ENCODE results near the gene ST6GALNAC2.

DNA sequence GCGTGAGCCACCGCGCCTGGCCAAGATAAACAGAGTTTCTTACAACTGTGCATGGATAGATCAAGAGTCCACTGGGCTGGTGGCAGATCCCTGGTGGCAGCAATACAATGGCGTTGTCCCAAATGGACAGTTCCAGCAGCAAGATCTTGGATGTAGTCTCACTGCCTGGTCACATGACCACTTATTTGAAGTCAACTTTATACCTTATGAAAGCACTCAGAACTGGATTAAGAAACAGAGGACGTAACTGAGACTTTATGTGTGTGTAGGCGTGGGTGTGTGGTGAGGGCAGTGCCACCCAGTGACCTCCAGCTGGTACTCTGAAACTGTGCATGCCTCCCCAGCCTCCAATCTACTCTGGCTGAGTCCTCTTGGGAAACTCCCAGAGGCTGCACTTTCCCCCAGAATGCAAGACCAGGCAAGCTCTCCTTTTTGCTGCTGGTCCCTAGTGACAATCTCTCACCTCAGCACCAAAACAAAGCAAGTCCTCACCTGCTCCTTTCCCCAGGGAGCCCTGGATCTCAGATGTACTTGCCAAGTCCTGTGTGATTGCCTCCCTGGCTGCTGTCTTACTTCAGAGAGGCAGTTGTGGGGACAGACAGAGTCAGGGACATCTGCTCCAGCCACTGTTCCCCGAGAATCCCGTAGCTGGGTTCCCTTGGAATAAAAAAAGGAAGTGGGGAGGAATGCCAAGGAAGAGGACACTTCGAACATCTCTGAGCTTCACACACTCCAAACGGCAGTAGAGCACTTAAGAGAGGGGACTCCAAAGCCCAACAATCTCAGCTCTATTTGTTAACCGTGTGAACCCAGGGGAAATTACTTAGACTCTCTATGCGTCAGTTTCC lies 11.7 kb upstream of the ST6GALNAC2 start:
- TF ChIP-seq JUND (IDR thresholded peaks at IDR 0.05; ENCODE audit: low read depth, low read length) (no peak), EP300 (IDR thresholded peaks at IDR 0.05; ENCODE audit: borderline replicate concordance in 1 of 2, control insufficient read depth in 1 of 2, low read depth in 2 of 2, low read length in 2 of 2) (peak; percentile 16 to 50; a peak in 1 of 4 replicates), TCF12 (IDR thresholded peaks at IDR 0.05; ENCODE audit: low read depth, low read length) (0 out of 2 replicates have a peak, but pooled peaks have one; percentile 6), SUZ12 (IDR thresholded peaks at IDR 0.05; ENCODE audit: unreplicated experiment) (no peak), SMC3 (IDR thresholded peaks at IDR 0.05; ENCODE audit: borderline replicate concordance, low read length) (no peak), YY1 (IDR thresholded peaks at IDR 0.05; ENCODE audit: low read depth, low read length) (no peak), BMI1 (IDR thresholded peaks at IDR 0.05; ENCODE audit: borderline replicate concordance) (no peak)
- TF ChIP-seq, protein P1, sequence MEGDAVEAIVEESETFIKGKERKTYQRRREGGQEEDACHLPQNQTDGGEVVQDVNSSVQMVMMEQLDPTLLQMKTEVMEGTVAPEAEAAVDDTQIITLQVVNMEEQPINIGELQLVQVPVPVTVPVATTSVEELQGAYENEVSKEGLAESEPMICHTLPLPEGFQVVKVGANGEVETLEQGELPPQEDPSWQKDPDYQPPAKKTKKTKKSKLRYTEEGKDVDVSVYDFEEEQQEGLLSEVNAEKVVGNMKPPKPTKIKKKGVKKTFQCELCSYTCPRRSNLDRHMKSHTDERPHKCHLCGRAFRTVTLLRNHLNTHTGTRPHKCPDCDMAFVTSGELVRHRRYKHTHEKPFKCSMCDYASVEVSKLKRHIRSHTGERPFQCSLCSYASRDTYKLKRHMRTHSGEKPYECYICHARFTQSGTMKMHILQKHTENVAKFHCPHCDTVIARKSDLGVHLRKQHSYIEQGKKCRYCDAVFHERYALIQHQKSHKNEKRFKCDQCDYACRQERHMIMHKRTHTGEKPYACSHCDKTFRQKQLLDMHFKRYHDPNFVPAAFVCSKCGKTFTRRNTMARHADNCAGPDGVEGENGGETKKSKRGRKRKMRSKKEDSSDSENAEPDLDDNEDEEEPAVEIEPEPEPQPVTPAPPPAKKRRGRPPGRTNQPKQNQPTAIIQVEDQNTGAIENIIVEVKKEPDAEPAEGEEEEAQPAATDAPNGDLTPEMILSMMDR (IDR thresholded peaks at IDR 0.05 in 2 of 3, conservative IDR thresholded peaks at IDR 0.05 in 1 of 3; ENCODE audit: control insufficient read depth in 2 of 3, extremely low read depth in 1 of 3, insufficient read depth in 1 of 3, low read depth in 3 of 3, low read length in 3 of 3) = no peak

Measured in GM12878 (cell line).